Ovary (tissue), 3 donors: ENCODE results near the gene CRIM1.

Experiments used
- CTCF ChIP-seq, 3 donors: fragments of 450-650 bp in 2 of 3; fragments of 200-600 bp in 1 of 3; IDR thresholded peaks; one replicate each; pipeline versions ENCODE4 v1.5.1 to v1.8.0; 2016 to 2022; ENCODE audit warnings: antibody characterized with exemption in 3 of 3, mild to moderate bottlenecking in 1 of 3
- EP300 ChIP-seq: sonication (generic); formaldehyde crosslinking; IDR thresholded peaks from one replicate; pipeline ENCODE4 v1.6.1; 2017; ENCODE audit warnings: antibody characterized with exemption
- donor health status: DM: no; HTN: no; CAD: no.

- TF ChIP-seq CTCF (IDR thresholded peaks at IDR 0.05) (no peak), EP300 (no peak)
Observed at GRCh38 chr2:36388472-36388871, 32.9 kb downstream of the CRIM1 start.
